Fibroblast of the aortic adventitia (primary cell): Measurements from ENCODE around the gene PEF1. TPM values are rescaled to one million over a fixed set of nuclear protein-coding genes. Genes with fewer than 3 reads are reported as not detected.

Source experiments
- DNase-seq: peaks from one replicate; pipeline ENCODE4 v3.0.0-alpha.2; 2010; ENCODE audit warnings: low read depth
- H3K4me3 ChIP-seq: 2 replicates; pipeline ENCODE4 v1.5.1; 2011; ENCODE audit warnings: low read depth, mild to moderate bottlenecking, control low read depth, low read length, moderate library complexity
- CTCF ChIP-seq: IDR thresholded peaks from 2 replicates; pipeline ENCODE4 v1.5.1; 2011; ENCODE audit warnings: mild to moderate bottlenecking, low read length, control low read depth, inconsistent platforms; ENCODE audit not compliant: insufficient read depth
- total RNA-seq: library from RNA; depleted of rRNA; stranded (reverse); fragments of >200 nt; gene quantifications from 2 replicates; pipeline ENCODE4 v1.2.3, GENCODE V29; 2012; ENCODE audit warnings: low replicate concordance

Gene PEF1
- total RNA-seq, 1 donor, result 59.8 TPM

DNA sequence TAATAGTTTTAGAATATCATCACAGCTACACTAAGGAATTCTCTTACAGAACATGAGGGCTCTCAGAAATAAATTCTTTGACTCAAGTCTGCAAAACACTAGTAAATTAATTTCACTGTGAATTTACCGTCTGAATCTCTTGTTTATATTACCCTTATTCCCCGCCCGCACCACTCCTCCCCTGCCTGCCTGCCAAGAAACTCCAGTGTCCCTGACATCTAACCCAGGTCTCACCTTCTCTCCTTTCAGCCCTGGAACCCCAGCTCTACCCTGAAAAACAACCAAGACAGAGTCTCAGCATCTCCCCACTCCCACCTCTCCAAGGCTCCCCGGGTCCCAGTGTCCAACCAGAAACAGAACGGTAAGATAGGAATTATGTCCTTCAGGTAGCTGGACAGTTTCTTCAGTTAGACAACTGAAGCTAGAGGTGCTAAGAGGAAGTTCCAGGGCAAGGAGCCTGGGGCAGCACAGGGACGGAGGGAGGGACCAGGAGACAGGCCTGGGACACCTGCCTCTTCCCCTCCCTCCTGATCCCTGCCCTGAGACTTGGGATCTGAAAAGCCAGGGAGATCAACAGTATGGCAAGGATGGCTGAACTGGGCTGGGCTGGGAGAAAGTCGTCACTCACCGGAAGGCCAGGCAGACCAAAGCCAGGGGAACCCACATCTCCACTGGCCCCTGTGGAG, 43.7 kb upstream of the PEF1 start:
- DNase-seq, result no peak
- TF ChIP-seq CTCF, result no peak
- H3K4me3 ChIP-seq, result no peak overlapping the region

DNA sequence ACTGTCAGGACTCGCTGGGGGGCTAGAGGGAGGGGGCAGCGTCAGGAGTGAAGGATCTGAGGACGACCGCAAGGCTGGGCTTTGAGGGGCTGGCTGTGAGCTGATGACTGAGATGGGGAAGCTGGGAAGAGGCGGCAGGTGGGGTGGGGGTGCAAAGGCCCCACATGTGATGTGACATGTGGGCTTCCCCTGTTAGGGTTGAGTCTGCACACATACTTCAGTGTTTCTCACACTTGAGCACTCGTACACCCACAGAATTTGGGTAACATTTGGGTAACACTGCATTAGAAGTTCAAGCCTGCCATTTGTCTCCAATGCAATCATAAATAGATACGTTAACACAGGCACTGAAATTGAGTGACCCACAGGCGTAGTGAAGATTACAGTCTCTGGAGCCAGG, 42.9 kb upstream of the PEF1 start:
- TF ChIP-seq CTCF, result no peak
- no peak overlapping the region for H3K4me3 ChIP-seq
- DNase-seq, result no peak

- H3K4me3 ChIP-seq, result no peak overlapping the region
- no peak for TF ChIP-seq CTCF
- DNase-seq, result no peak
These were observed 41.1 kb upstream of the PEF1 start for GRCh38 chr1:31685795-31686194.

DNA sequence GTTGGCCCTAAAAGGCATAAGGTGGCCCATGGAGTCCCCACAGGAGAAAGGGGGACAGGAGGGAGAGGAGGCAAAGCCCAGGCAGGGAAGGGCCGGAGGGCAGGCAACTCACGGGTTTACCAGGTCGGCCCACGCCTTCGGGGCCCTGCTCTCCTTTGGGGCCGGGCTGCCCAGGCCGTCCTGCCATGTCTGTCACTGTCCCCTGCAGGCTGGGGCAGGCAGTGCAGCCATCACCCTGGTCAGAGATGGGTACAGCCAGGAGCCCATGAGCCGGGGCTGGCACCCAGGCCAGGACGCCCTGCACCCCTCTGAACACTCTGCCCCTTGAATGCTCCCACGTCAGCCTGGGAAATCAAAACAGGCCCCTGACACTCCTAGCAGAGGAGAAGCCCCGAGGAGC, 39.3 kb upstream of the PEF1 start:
- DNase-seq, result no peak
- no peak overlapping the region for H3K4me3 ChIP-seq
- peak; percentile 48 for TF ChIP-seq CTCF

- TF ChIP-seq CTCF, result no peak
- no peak for DNase-seq
- no peak overlapping the region for H3K4me3 ChIP-seq
These were observed 36.7 kb upstream of the PEF1 start for GRCh38 chr1:31681415-31681814.

- no peak for DNase-seq
- TF ChIP-seq CTCF, result no peak
These were observed 35.1 kb upstream of the PEF1 start for GRCh38 chr1:31679676-31680230.

GRCh38 chr1:31679091-31679490, 34.4 kb upstream of the PEF1 start:
- TF ChIP-seq CTCF, result no peak
- no peak overlapping the region for H3K4me3 ChIP-seq
- no peak for DNase-seq

More at GRCh38 chr1:31679676-31680230, 35.1 kb upstream of the PEF1 start:
- no peak overlapping the region for H3K4me3 ChIP-seq
